GM23248 (cell line): ENCODE data around the gene MED9. TPM values are rescaled to one million over a fixed set of nuclear protein-coding genes. Genes with fewer than 3 reads are reported as not detected.
A peak's percentile ranks its signal among the peaks of the same experiment; 100 is the strongest.
"Not testable (repeated sequence)": the region's sequence is repeated elsewhere in the genome, so short reads cannot be mapped to it uniquely, and the experiment has no call there.

Experiments used
- DNase-seq: peaks from one replicate; pipeline ENCODE4 v3.0.0-alpha.2; 2015
- H2AFZ ChIP-seq: fragments of 200-600 bp; sonication (generic); 2 replicates; pipeline ENCODE4 v1.6.1; 2016; ENCODE audit warnings: antibody characterized with exemption
- H3F3A ChIP-seq: fragments of 200-600 bp; sonication (generic); 2 replicates; pipeline ENCODE4 v1.6.1; 2016; ENCODE audit warnings: mild to moderate bottlenecking, antibody characterized with exemption, mixed run types; ENCODE audit not compliant: insufficient read depth
- H3K27ac ChIP-seq: fragments of 200-600 bp; sonication (generic); 2 replicates; pipeline ENCODE4 v1.5.1; 2016; ENCODE audit warnings: mild to moderate bottlenecking
- H3K27me3 ChIP-seq: fragments of 200-600 bp; sonication (generic); replicated peaks from 2 replicates; pipeline ENCODE4 v1.6.1; 2016; ENCODE audit warnings: mild to moderate bottlenecking; ENCODE audit not compliant: insufficient read depth
- H3K36me3 ChIP-seq: fragments of 200-600 bp; sonication (generic); 2 replicates; pipeline ENCODE4 v1.6.1; 2016; ENCODE audit warnings: low read depth, mild to moderate bottlenecking
- H3K4me1 ChIP-seq: fragments of 200-600 bp; sonication (generic); 2 replicates; pipeline ENCODE4 v1.6.1; 2016; ENCODE audit warnings: mild to moderate bottlenecking; ENCODE audit not compliant: insufficient read depth
- H3K4me2 ChIP-seq: fragments of 200-600 bp; sonication (generic); one replicate; pipeline ENCODE4 v1.6.1; 2016; ENCODE audit warnings: mild to moderate bottlenecking; ENCODE audit not compliant: unreplicated experiment
- H3K4me3 ChIP-seq: fragments of 200-600 bp; sonication (generic); 2 replicates; pipeline ENCODE4 v1.5.1; 2016; ENCODE audit warnings: mild to moderate bottlenecking
- H3K79me2 ChIP-seq: fragments of 200-600 bp; sonication (generic); 2 replicates; pipeline ENCODE4 v1.6.1; 2016; ENCODE audit warnings: mild to moderate bottlenecking; ENCODE audit not compliant: insufficient read depth
- H3K9ac ChIP-seq: fragments of 200-600 bp; sonication (generic); 2 replicates; pipeline ENCODE4 v1.6.1; 2016; ENCODE audit warnings: mild to moderate bottlenecking
- H3K9me2 ChIP-seq: fragments of 200-600 bp; sonication (generic); 2 replicates; pipeline ENCODE4 v1.6.1; 2016; ENCODE audit warnings: mixed run types, mild to moderate bottlenecking, moderate library complexity; ENCODE audit not compliant: insufficient read depth
- H3K9me3 ChIP-seq: fragments of 200-600 bp; sonication (generic); one replicate; pipeline ENCODE4 v1.6.1; 2017; ENCODE audit warnings: low read depth
- H4K20me1 ChIP-seq: fragments of 200-600 bp; sonication (generic); 2 replicates; pipeline ENCODE4 v1.6.0; 2016; ENCODE audit not compliant: insufficient read depth
- EZH2 ChIP-seq: fragments of 200-600 bp; sonication (generic); IDR thresholded peaks from 2 replicates; pipeline ENCODE4 v1.6.1; 2018; ENCODE audit warnings: antibody characterized with exemption, mild to moderate bottlenecking; ENCODE audit not compliant: insufficient read depth, poor library complexity, severe bottlenecking
- EZH2phosphoT487 ChIP-seq: fragments of 200-600 bp; sonication (generic); IDR thresholded peaks from 2 replicates; pipeline ENCODE4 v1.6.1; 2018; ENCODE audit warnings: antibody characterized with exemption, moderate library complexity, mild to moderate bottlenecking, low read depth; ENCODE audit not compliant: insufficient read depth
- WGBS, 2 experiments: methylation state at CpG; one replicate each; pipeline ENCODE4 v1.1.6; 2015 to 2017; ENCODE audit warnings: low lambda C conversion rate in 2 of 2, low coverage in 1 of 2; ENCODE audit errors: missing lambda C conversion rate in 2 of 2; 5-methylcytosine and 5-hydroxymethylcytosine counted together
- in situ Hi-C: fragments of 300-500 bp; cut with MboI; formaldehyde crosslinking; loops from 2 replicates; pipeline ENCODE4 v1.15.0; 2020
- polyA plus RNA-seq: library from polyadenylated mRNA; unstranded; fragments of >200 nt; fragmentation: Nextera tagmentation; extraction: Ambion mirVana; gene quantifications from 2 replicates; pipeline ENCODE4 v1.2.1, GENCODE V29; 2016
- total RNA-seq: library from RNA; depleted of rRNA; stranded (reverse); fragments of >200 nt; shearing (Covaris generic); gene quantifications from 2 replicates; pipeline ENCODE4 v1.2.3, GENCODE V29; 2014

Gene MED9
- total and polyA plus RNA-seq, 2 experiments from 2014 or later, result 10.0 to 10.3 TPM

GRCh38 chr17:17463821-17464220, 13.0 kb upstream of the MED9 start:
- Histone ChIP-seq H3K4me3 (no peak overlapping the region), H3K27me3 (peaks cover 14% of the 10 kb centered on the region), H3K79me2 (no peaks in the 10 kb centered on the region), H3K9me2 (no peaks in the 10 kb centered on the region), H3K27ac (no peak overlapping the region), H3K4me2 (no peak overlapping the region), H2AFZ (no peak overlapping the region), H3K9me3 (no peaks in the 10 kb centered on the region), H3F3A (no peaks in the 10 kb centered on the region), H3K4me1 (no peaks in the 10 kb centered on the region), H4K20me1 (no peaks in the 10 kb centered on the region), H3K36me3 (no peaks in the 10 kb centered on the region), H3K9ac (no peak overlapping the region)
- 74 to 75% methylated on average over 6 of the region's 6 CpGs for WGBS, 2 experiments
- DNase-seq, result no peak
- TF ChIP-seq EZH2, result no peak
- TF ChIP-seq EZH2phosphoT487, result no peak
- in situ Hi-C loops, result no loop called here

- peaks cover 15% of the 10 kb centered on the region for H3K27me3 ChIP-seq
- H3K4me2 ChIP-seq, H3K9me3 ChIP-seq, H3K4me3 ChIP-seq, in situ Hi-C loops, H3K4me1 ChIP-seq, H3K9ac ChIP-seq, H3K79me2 ChIP-seq, H2AFZ ChIP-seq, H3K27ac ChIP-seq, DNase-seq, H3K36me3 ChIP-seq, H3K9me2 ChIP-seq, H4K20me1 ChIP-seq, H3F3A ChIP-seq: not testable (repeated sequence)
- 24 to 50% methylated on average over 1 of the region's 1 CpG for WGBS, 2 experiments
Observed at GRCh38 chr17:17465878-17466277, 10.9 kb upstream of the MED9 start.

DNA sequence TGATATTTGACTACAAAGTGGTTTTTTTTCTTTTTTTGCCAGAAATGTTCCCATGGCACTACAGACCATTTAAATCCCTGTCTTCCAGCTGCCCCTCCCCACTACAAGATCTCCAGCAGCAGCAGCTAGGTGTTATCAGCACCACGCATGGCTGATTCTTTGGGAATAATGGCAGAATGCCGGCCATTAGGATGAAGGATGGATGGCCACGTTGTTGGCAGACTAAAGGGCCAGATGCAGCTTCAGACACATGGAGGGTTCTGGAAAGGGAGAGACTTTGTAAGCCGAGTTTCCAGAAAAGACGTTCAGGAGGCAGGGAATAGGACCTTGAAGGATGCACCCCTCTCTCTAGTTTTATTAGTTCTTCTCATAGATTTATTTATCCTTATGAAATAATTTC, 10.3 kb upstream of the MED9 start:
- H3K79me2 ChIP-seq, result no peaks in the 10 kb centered on the region
- H3K27me3 ChIP-seq, result peaks cover 19% of the 10 kb centered on the region
- in situ Hi-C loops, result no loop called here
- no peak overlapping the region for H2AFZ ChIP-seq
- no peak overlapping the region for H3K27ac ChIP-seq
- no peak for TF ChIP-seq EZH2phosphoT487
- no peak for TF ChIP-seq EZH2
- H3K36me3 ChIP-seq, result no peaks in the 10 kb centered on the region
- no peak overlapping the region for H3K9ac ChIP-seq
- no peaks in the 10 kb centered on the region for H3K9me3 ChIP-seq
- no peaks in the 10 kb centered on the region for H3K4me1 ChIP-seq
- no peaks in the 10 kb centered on the region for H4K20me1 ChIP-seq
- H3K4me3 ChIP-seq, result no peak overlapping the region
- H3K4me2 ChIP-seq, result no peak overlapping the region
- H3K9me2 ChIP-seq, result no peaks in the 10 kb centered on the region
- 2 to 3% methylated on average over 5 of the region's 5 CpGs for WGBS, 2 experiments
- H3F3A ChIP-seq, result no peaks in the 10 kb centered on the region
- DNase-seq, result no peak

- Histone ChIP-seq H4K20me1 (no peaks in the 10 kb centered on the region), H3K79me2 (no peaks in the 10 kb centered on the region), H3K4me1 (no peaks in the 10 kb centered on the region), H3K27me3 (peaks cover 22% of the 10 kb centered on the region), H3K4me3 (no peak overlapping the region), H3K4me2 (no peak overlapping the region), H2AFZ (no peak overlapping the region), H3K9me3 (no peaks in the 10 kb centered on the region), H3K27ac (no peak overlapping the region), H3K36me3 (no peaks in the 10 kb centered on the region), H3K9ac (no peak overlapping the region), H3F3A (no peaks in the 10 kb centered on the region), H3K9me2 (no peaks in the 10 kb centered on the region)
- in situ Hi-C loops, result no loop called here
- WGBS, 2 experiments, result 9 to 13% methylated on average over 5 of the region's 5 CpGs
- TF ChIP-seq EZH2 (no peak), EZH2phosphoT487 (no peak)
- DNase-seq, result no peak
Observed at GRCh38 chr17:17467016-17467415, 9.8 kb upstream of the MED9 start.

DNA sequence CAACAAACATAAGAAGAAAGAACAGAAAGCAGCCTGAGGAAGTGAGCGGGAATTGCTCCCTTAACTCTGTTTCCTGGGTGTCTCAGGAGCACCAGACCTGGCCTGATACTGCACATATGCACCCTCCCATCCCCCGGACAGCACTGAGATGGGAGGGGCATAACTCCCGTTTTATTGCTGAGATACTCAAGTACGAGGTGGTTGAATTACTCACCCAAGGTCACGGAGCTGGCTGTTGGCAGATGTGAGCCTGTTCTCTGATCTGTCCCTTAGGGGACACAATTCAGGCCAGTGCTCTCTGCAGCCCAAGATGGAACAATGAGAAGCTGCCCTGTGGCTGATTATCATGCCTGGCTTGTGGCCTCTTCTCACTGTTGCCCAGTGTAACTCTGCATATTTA, 9.1 kb upstream of the MED9 start:
- DNase-seq, result peak; percentile 36
- peaks cover 29% of the 10 kb centered on the region for H3K27me3 ChIP-seq
- H3K4me3 ChIP-seq, result no peak overlapping the region
- H2AFZ ChIP-seq, result no peak overlapping the region
- no peaks in the 10 kb centered on the region for H4K20me1 ChIP-seq
- TF ChIP-seq EZH2phosphoT487 (no peak), EZH2 (no peak)
- no peaks in the 10 kb centered on the region for H3K4me1 ChIP-seq
- 11 to 14% methylated on average over 5 of the region's 5 CpGs for WGBS, 2 experiments
- H3K36me3 ChIP-seq, result no peaks in the 10 kb centered on the region
- H3K9me3 ChIP-seq, result no peaks in the 10 kb centered on the region
- no peaks in the 10 kb centered on the region for H3K9me2 ChIP-seq
- H3K27ac ChIP-seq, result no peak overlapping the region
- no peak overlapping the region for H3K9ac ChIP-seq
- H3K4me2 ChIP-seq, result no peak overlapping the region
- H3K79me2 ChIP-seq, result no peaks in the 10 kb centered on the region
- in situ Hi-C loops, result no loop called here
- no peaks in the 10 kb centered on the region for H3F3A ChIP-seq
